Karpas-422 (cell line): ENCODE measurements around the gene GH1. TPM values are rescaled to one million over a fixed set of nuclear protein-coding genes. Genes with fewer than 3 reads are reported as not detected.
"Not testable (repeated sequence)": the region's sequence is repeated elsewhere in the genome, so short reads cannot be mapped to it uniquely, and the experiment has no call there.

Source experiments
- DNase-seq: peaks from one replicate; pipeline ENCODE4 v3.0.0-alpha.2; 2015
- H2AFZ ChIP-seq: fragments of 200-600 bp; sonication (generic); 2 replicates; pipeline ENCODE4 v1.6.1; 2014; ENCODE audit warnings: antibody characterized with exemption, low read length, mixed read lengths
- H3K27ac ChIP-seq: fragments of 200-600 bp; sonication (generic); 2 replicates; pipeline ENCODE4 v1.5.1; 2014; ENCODE audit warnings: mild to moderate bottlenecking, low read length, moderate library complexity
- H3K27me3 ChIP-seq: fragments of 200-600 bp; sonication (generic); 2 replicates; pipeline ENCODE4 v1.6.1; 2014; ENCODE audit warnings: low read length, mixed read lengths
- H3K36me3 ChIP-seq: fragments of 200-600 bp; sonication (generic); 2 replicates; pipeline ENCODE4 v1.6.1; 2014; ENCODE audit warnings: low read length, mixed read lengths; ENCODE audit not compliant: insufficient read depth
- H3K4me1 ChIP-seq: fragments of 200-600 bp; sonication (generic); 2 replicates; pipeline ENCODE4 v1.6.1; 2014; ENCODE audit warnings: mild to moderate bottlenecking, low read length, mixed read lengths
- H3K4me2 ChIP-seq: fragments of 200-600 bp; sonication (generic); 2 replicates; pipeline ENCODE4 v1.6.1; 2014; ENCODE audit warnings: low read length, low read depth, mild to moderate bottlenecking; ENCODE audit not compliant: poor library complexity, severe bottlenecking
- H3K4me3 ChIP-seq: fragments of 200-600 bp; sonication (generic); 2 replicates; pipeline ENCODE4 v1.5.1; 2014; ENCODE audit warnings: mild to moderate bottlenecking, antibody characterized with exemption, low read length, mixed read lengths
- H3K79me2 ChIP-seq: fragments of 200-600 bp; sonication (generic); 2 replicates; pipeline ENCODE4 v1.6.1; 2014; ENCODE audit warnings: mild to moderate bottlenecking, low read length, mixed read lengths
- H3K9ac ChIP-seq: fragments of 200-600 bp; sonication (generic); 2 replicates; pipeline ENCODE4 v1.6.0; 2014; ENCODE audit warnings: low read length
- H3K9me2 ChIP-seq: fragments of 200-600 bp; sonication (generic), shearing (Covaris generic); replicated peaks from 2 replicates; pipeline ENCODE4 v1.6.0; 2014; ENCODE audit warnings: mild to moderate bottlenecking, low read length, moderate library complexity; ENCODE audit not compliant: insufficient read depth
- H3K9me3 ChIP-seq: fragments of 300-700, 200-600 bp; sonication (generic); 2 replicates; pipeline ENCODE4 v1.6.1; 2014; ENCODE audit warnings: low read length, mixed read lengths
- H4K20me1 ChIP-seq: fragments of 200-600 bp; sonication (generic); 2 replicates; pipeline ENCODE4 v1.6.1; 2014; ENCODE audit warnings: mild to moderate bottlenecking, antibody characterized with exemption, low read length, low read depth; ENCODE audit not compliant: insufficient read depth
- total RNA-seq: library from RNA; depleted of rRNA; stranded (reverse); fragments of >200 nt; shearing (Covaris generic); gene quantifications from 2 replicates; pipeline ENCODE4 v1.2.3, GENCODE V29; 2014; ENCODE audit warnings: low replicate concordance; rRNA removed

GH1 gene
- total RNA-seq = not detected in 2 replicates

DNA sequence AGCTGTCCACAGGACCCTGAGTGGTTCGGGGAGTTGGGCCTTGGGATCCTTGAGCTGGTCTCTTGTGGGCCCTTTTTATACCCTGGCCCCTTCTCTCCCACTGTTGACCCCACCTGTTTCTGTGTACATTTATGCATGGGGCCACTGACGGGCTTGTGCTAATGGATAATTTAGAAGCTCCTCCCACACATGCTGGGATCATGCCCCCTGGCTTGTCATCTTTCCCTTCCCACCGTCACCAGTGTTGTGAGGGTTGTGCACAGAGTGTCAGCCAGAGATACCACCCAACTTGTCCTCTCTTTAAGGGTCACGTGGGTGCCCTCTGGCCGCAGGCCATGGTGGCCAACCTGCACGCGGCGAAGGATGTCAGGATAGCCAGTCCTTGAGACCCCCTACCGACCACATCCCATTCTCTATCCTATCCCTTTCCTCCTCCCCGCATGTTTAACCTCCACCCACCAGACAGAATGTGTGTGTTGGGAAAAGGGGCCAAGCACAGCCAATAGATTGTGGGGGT is at the start of gene GH1:
GH1 (minus strand) TSS at position 51 of the 517 bp plus-strand sequence. CDS start 63 bp downstream, outside the sequence.
- not testable (repeated sequence) for H3K79me2 ChIP-seq, H2AFZ ChIP-seq, H3K9me2 ChIP-seq, H3K36me3 ChIP-seq, H4K20me1 ChIP-seq, H3K27me3 ChIP-seq, H3K9me3 ChIP-seq, DNase-seq
- Histone ChIP-seq H3K9ac (peak within 1 kb of the TSS; percentile 51), H3K4me1 (peaks cover 65% of the 10 kb centered on the region), H3K27ac (peak within 1 kb of the TSS; percentile 92), H3K4me2 (peak within 1 kb of the TSS; percentile 63), H3K4me3 (peak within 1 kb of the TSS; percentile 37; the same call in 1 of the 2 replicates)

DNA sequence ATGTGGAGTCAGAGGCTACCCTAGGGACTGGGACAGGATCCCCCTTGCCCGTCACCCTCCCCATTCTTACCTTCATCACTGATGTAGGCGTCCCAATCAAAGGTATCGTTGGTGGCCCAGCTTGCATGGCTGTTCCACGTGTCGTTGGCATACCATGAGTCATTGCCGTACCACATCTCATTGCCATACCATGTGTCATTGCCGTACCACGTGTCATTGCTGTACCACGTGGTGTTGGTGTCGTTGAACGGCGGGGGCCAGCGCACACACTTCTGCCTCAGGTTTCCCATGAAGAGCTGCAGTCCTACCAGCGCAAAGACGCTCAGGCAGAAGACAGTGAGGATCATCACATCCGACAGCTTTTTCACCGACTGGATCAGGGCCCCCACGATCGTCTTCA is 49.3 kb upstream of the GH1 start:
- Histone ChIP-seq H3K9me3 (no peaks in the 10 kb centered on the region), H3K27ac (no peak overlapping the region), H3K9me2 (no peaks in the 10 kb centered on the region), H3K4me1 (peaks cover 4% of the 10 kb centered on the region; the same call in 1 of the 2 replicates), H4K20me1 (no peaks in the 10 kb centered on the region), H3K27me3 (no peaks in the 10 kb centered on the region), H2AFZ (no peak overlapping the region), H3K4me3 (no peak overlapping the region), H3K9ac (no peak overlapping the region), H3K79me2 (no peaks in the 10 kb centered on the region), H3K36me3 (no peaks in the 10 kb centered on the region), H3K4me2 (no peak overlapping the region)
- no peak for DNase-seq

DNA sequence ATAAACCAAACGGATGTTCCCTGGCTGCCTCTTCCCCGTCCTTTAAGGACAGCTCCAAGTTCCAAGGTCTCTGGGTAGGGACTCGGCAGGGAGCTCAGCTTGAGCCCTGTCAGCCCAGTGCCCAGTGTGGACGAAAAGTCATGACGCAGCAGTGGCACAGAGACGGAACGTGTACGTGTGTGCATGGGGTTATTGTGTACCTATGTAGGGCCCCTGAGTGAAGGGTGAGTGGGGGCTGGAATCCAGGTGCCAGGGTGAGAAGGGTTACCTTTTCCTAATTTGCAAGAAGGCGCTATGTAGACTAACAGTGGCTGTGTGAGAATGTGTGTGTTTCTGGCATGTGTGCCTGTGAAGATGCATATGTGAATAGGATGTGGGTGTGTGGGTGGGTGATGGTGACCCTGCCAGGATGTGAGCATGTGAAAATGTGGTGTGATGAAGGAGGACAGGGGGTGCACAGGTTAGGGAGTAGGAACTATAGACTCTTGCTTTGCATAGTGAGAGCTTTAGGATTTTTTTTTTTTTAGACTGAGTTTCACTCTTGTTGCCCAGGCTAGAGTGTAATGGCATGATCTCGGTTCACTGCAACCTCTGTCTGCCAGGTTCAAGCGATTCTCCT is 48.1 kb upstream of the GH1 start:
- Histone ChIP-seq H3K9me3 (no peaks in the 10 kb centered on the region), H3K9me2 (no peaks in the 10 kb centered on the region), H3K79me2 (no peaks in the 10 kb centered on the region), H3K36me3 (no peaks in the 10 kb centered on the region), H3K9ac (no peak overlapping the region), H3K4me2 (no peak overlapping the region), H3K4me3 (no peak overlapping the region), H4K20me1 (no peaks in the 10 kb centered on the region), H3K27me3 (no peaks in the 10 kb centered on the region), H3K27ac (no peak overlapping the region), H3K4me1 (peaks cover 4% of the 10 kb centered on the region; the same call in 1 of the 2 replicates), H2AFZ (no peak overlapping the region)
- DNase-seq = no peak

DNA sequence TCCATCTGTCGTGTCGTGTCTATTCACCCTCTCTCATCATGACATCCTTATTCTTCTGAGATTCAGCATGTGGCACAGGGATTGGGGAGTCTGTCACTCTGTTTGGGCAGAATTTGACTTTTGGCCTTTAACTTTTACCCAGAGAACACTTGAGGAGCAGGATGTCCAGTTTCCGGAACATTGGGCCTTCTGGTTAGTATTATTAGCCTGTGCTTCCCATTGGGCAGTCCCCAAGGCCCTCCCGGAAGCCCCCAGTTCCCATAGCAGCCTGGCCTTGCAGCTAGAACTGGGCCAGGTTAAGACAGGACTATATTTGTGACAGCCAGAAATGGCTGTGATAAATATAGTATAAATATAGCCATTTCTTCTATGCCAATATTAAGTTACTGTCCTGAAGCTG is 44.5 kb upstream of the GH1 start:
- H3K79me2 ChIP-seq = no peaks in the 10 kb centered on the region
- H3K36me3 ChIP-seq = no peaks in the 10 kb centered on the region
- no peaks in the 10 kb centered on the region for H3K27me3 ChIP-seq
- no peak overlapping the region for H3K4me3 ChIP-seq
- H3K27ac ChIP-seq = no peak overlapping the region
- DNase-seq = no peak
- H2AFZ ChIP-seq = no peak overlapping the region
- no peaks in the 10 kb centered on the region for H4K20me1 ChIP-seq
- no peak overlapping the region for H3K9ac ChIP-seq
- peaks cover 4% of the 10 kb centered on the region; the same call in 1 of the 2 replicates for H3K4me1 ChIP-seq
- H3K4me2 ChIP-seq = no peak overlapping the region
- no peaks in the 10 kb centered on the region for H3K9me2 ChIP-seq
- no peaks in the 10 kb centered on the region for H3K9me3 ChIP-seq

DNA sequence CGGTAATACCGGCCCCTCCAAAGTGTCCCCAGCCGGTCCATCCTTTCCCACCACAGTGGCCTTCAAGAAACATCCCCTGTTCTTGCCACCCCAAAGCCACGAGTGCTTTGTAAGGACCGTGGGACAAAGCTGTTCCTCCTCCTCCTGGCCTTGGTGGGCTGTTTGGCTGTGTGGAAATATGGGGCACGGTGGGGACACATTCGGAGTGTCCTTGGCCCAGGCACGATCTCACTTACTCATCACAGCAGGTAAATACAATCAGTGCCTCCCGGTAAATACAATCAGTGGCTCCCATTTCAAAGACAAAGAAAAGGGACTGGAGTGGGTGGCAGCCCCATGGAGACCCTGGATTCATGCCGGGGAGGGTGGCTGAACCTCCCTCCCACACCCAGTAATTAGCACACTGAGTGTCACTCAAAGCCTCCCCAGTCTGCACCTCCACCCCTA is 43.7 kb upstream of the GH1 start:
- no peak for DNase-seq
- H3K4me1 ChIP-seq = peaks cover 4% of the 10 kb centered on the region; the same call in 1 of the 2 replicates
- H3K36me3 ChIP-seq = no peaks in the 10 kb centered on the region
- no peak overlapping the region for H2AFZ ChIP-seq
- H3K4me3 ChIP-seq = no peak overlapping the region
- H3K27me3 ChIP-seq = no peaks in the 10 kb centered on the region
- H3K79me2 ChIP-seq = no peaks in the 10 kb centered on the region
- no peak overlapping the region for H3K4me2 ChIP-seq
- H3K27ac ChIP-seq = no peak overlapping the region
- H3K9me3 ChIP-seq = no peaks in the 10 kb centered on the region
- no peaks in the 10 kb centered on the region for H4K20me1 ChIP-seq
- no peak overlapping the region for H3K9ac ChIP-seq
- no peaks in the 10 kb centered on the region for H3K9me2 ChIP-seq

DNA sequence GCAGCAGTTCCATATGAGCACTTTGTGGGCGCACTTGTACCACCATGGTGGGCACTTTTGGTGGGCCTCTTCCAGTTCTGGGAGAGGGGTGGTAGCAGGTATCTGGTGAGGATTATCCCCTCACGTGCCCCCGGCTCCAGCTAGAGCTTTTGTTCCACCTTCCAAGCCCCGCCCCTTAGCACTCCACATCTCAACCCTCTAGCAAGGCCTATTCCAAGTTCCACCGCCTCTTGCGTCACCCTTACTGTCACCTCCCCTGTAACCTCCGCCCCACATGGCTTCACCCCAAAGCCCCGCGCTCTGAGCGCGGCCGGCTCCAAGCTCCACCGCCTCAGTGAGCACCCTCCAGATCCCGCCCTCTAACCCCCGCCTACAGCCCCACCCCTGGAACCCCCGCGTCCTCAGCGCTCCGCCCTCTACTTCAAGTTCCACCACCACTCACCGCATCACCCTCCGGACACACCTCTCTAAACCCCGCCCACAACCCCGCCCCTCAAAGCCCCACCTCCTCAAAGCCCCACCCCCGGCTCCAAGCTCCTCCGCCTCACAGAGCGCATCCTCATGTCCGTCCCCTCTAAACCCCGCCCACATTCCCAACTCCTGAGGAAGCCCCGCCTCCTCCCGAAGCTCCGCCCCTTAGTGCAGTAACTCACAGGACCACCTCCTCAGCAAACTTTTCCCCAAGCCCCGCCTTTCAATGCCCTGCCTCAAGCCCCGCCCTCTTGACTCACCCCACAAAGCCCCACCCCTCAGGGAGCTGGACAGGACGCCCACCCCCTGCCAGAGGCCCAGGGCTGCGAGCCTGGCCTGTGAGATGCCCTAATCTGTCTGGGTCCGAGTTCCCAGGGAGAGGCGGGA is 42.9 kb upstream of the GH1 start:
- no peak overlapping the region for H3K4me3 ChIP-seq
- no peaks in the 10 kb centered on the region for H3K9me2 ChIP-seq
- no peaks in the 10 kb centered on the region for H4K20me1 ChIP-seq
- H3K9me3 ChIP-seq = no peaks in the 10 kb centered on the region
- H3K79me2 ChIP-seq = no peaks in the 10 kb centered on the region
- H3K27ac ChIP-seq = no peak overlapping the region
- H3K4me2 ChIP-seq = no peak overlapping the region
- no peaks in the 10 kb centered on the region; the same call in 1 of the 2 replicates for H3K4me1 ChIP-seq
- DNase-seq = peak; percentile 94
- no peak overlapping the region for H3K9ac ChIP-seq
- no peak overlapping the region for H2AFZ ChIP-seq
- no peaks in the 10 kb centered on the region for H3K36me3 ChIP-seq
- no peaks in the 10 kb centered on the region for H3K27me3 ChIP-seq

DNA sequence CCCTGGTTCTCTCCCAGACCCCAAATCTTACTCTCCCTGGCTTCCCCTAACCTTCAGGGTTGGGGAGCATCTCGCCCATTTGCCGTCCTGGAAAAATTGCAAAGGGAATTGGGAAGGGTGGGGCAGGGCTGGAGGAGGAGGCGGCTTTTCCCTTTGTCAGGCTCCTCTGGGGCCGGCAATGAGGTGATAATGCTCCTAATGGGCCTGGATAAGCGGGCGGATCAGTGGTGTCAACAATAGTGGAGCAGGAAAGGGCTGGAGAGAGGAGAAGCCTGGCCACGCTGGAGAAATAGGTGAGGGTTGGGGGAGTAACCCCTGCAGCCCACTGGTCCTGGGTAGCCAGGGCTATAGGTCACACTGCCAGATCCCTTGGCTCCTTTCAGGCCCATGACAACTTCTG is 41.8 kb upstream of the GH1 start:
- H3K4me3 ChIP-seq = no peak overlapping the region
- H3K4me2 ChIP-seq = no peak overlapping the region
- no peak overlapping the region for H3K9ac ChIP-seq

DNA sequence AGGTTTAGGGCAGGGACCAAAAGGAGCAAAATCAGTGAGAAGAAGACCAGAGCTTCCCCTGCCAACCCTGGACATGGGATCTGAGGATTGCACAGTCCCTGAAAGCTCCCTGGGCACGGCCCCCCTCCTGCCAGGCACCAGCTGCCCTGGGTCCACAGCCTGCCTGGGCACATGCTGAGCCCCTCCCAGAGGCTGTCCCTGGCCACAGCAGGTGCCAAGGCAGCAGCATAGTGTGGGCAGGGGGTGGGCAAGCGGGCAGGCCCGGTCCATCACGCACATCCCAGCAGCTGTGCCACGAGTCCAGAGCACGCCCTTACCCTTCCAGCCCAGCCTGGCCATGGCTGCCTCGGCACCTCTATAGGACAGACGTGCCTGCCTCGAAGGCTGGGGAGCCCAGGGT is 41.4 kb upstream of the GH1 start:
- H3K27me3 ChIP-seq = no peaks in the 10 kb centered on the region
- H2AFZ ChIP-seq = no peak overlapping the region
- no peaks in the 10 kb centered on the region for H3K79me2 ChIP-seq
- no peak overlapping the region for H3K4me3 ChIP-seq
- no peaks in the 10 kb centered on the region for H3K9me2 ChIP-seq
- no peak overlapping the region for H3K9ac ChIP-seq
- H4K20me1 ChIP-seq = no peaks in the 10 kb centered on the region
- no peaks in the 10 kb centered on the region for H3K36me3 ChIP-seq
- H3K4me1 ChIP-seq = peaks cover 2% of the 10 kb centered on the region; the same call in 1 of the 2 replicates
- no peak overlapping the region for H3K27ac ChIP-seq
- DNase-seq = no peak
- no peaks in the 10 kb centered on the region for H3K9me3 ChIP-seq
- no peak overlapping the region for H3K4me2 ChIP-seq

More for the DNA sequence above, 41.8 kb upstream of the GH1 start:
- no peak for DNase-seq
- Histone ChIP-seq H3K27me3 (no peaks in the 10 kb centered on the region), H3K4me1 (no peaks in the 10 kb centered on the region; the same call in 1 of the 2 replicates), H3K79me2 (no peaks in the 10 kb centered on the region), H3K9me2 (no peaks in the 10 kb centered on the region), H3K27ac (no peak overlapping the region), H3K36me3 (no peaks in the 10 kb centered on the region), H3K9me3 (no peaks in the 10 kb centered on the region), H4K20me1 (no peaks in the 10 kb centered on the region), H2AFZ (no peak overlapping the region)
